ENCODE results near the gene ERLIN1. TPM values are rescaled to one million over a fixed set of nuclear protein-coding genes. Genes with fewer than 3 reads are reported as not detected.
A peak's percentile ranks its signal among the peaks of the same experiment; 100 is the strongest.

The ERLIN1 gene
- total RNA-seq, 1 donor from 2014 or later: 16.6 TPM

GRCh38 chr10:100167553-100168312, 18.1 kb downstream of the ERLIN1 start:
- Mint-ChIP-seq H3K27me3 (ENCODE audit: insufficient read depth) (no peaks in the 10 kb centered on the region), H3K4me1 (ENCODE audit: low read depth) (peaks cover 34% of the 10 kb centered on the region), H3K27ac (peak overlapping the region; percentile 77), H3K4me3 (peak overlapping the region; percentile 74), H3K9me3 (peaks cover 6% of the 10 kb centered on the region), H3K36me3 (ENCODE audit: low read depth) (peaks cover 33% of the 10 kb centered on the region)
- no peak for DNase-seq (ENCODE audit: low spot score)
- intact Hi-C loops (cut with micrococcal nuclease): loop anchor here (2.0 kb wide), 2 partner anchors 17 to 19 kb away; no protein-coding TSS in a partner anchor

DNA sequence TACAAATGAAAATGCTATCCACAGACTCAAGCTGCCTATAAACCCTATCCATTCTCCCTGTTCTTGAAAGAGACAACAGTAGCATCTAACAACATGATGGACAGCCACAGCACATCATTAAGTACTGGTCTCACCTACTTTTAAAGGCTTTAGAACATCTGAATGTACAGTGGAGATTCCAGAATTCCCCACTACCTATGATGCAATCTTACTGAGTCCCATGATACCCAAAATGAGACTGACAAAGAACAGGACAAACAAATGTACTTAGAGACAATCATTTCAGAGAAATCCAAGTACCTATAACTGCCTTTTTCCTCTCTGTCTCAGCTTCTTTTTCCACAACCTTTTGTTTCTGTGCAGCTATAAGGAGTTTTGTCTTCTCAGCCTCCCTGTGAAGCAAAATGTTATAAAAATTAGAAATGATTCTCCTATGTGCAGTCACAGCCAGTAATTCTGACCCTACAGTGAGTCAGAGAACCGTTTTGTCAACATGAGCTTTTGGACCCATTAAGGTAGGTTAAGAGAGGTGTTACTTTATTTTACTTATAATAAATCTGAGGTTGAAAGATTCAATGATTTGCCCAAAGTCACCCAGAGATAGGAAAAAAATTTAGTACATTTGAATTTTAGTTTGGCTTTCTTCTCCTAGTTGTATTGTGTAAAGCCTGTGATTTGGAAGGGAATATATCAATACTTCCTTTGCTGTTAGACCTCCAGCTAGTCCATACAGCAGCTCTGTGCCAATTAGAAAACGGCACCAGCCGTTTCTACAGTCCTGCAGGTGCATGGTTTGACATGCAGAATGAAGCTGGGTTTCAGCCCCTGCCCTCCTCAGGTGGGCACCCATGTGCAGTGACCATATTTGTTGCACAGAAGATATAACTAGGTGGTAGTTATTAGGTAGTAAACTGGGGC, 21.9 kb downstream of the ERLIN1 start:
- intact Hi-C loops (cut with micrococcal nuclease): no loop called here
- peaks cover 32% of the 10 kb centered on the region for H3K36me3 Mint-ChIP-seq (ENCODE audit: low read depth)
- H3K4me1 Mint-ChIP-seq (ENCODE audit: low read depth): peaks cover 34% of the 10 kb centered on the region
- no peaks in the 10 kb centered on the region for H3K27me3 Mint-ChIP-seq (ENCODE audit: insufficient read depth)
- no peak overlapping the region for H3K4me3 Mint-ChIP-seq
- no peaks in the 10 kb centered on the region for H3K9me3 Mint-ChIP-seq
- H3K27ac Mint-ChIP-seq: no peak overlapping the region
- DNase-seq (ENCODE audit: low spot score): no peak

DNA sequence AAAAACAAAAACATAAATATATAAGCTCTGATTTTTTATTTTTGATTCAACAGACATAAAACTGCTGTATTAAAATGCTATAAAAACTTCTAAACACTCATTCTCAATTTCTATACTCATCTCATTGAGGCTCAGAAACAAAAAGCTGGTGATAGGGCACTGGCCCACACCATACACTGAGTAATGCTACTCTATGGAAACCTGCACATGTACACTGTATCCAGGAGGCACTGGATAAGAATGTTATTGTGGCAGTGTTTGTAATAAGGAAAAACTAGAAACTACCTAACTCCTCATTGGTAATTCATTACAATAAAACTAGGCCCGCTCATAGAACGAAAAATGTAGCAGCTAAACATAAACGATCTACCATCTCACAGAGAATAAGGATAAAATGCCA, 23.1 kb downstream of the ERLIN1 start:
- H3K27ac Mint-ChIP-seq: no peak overlapping the region
- H3K4me1 Mint-ChIP-seq (ENCODE audit: low read depth): peaks cover 37% of the 10 kb centered on the region
- H3K27me3 Mint-ChIP-seq (ENCODE audit: insufficient read depth): no peaks in the 10 kb centered on the region
- no peak overlapping the region for H3K4me3 Mint-ChIP-seq
- no peak for DNase-seq (ENCODE audit: low spot score)
- H3K36me3 Mint-ChIP-seq (ENCODE audit: low read depth): peaks cover 39% of the 10 kb centered on the region
- intact Hi-C loops (cut with micrococcal nuclease): no loop called here
- no peaks in the 10 kb centered on the region for H3K9me3 Mint-ChIP-seq

GRCh38 chr10:100158044-100158805, 27.6 kb downstream of the ERLIN1 start:
- H3K27me3 Mint-ChIP-seq (ENCODE audit: insufficient read depth): no peaks in the 10 kb centered on the region
- no peak overlapping the region for H3K4me3 Mint-ChIP-seq
- no peak for DNase-seq (ENCODE audit: low spot score)
- H3K4me1 Mint-ChIP-seq (ENCODE audit: low read depth): peaks cover 40% of the 10 kb centered on the region
- H3K9me3 Mint-ChIP-seq: no peaks in the 10 kb centered on the region
- H3K27ac Mint-ChIP-seq: no peak overlapping the region
- intact Hi-C loops (cut with micrococcal nuclease): no loop called here
- peaks cover 55% of the 10 kb centered on the region for H3K36me3 Mint-ChIP-seq (ENCODE audit: low read depth)

DNA sequence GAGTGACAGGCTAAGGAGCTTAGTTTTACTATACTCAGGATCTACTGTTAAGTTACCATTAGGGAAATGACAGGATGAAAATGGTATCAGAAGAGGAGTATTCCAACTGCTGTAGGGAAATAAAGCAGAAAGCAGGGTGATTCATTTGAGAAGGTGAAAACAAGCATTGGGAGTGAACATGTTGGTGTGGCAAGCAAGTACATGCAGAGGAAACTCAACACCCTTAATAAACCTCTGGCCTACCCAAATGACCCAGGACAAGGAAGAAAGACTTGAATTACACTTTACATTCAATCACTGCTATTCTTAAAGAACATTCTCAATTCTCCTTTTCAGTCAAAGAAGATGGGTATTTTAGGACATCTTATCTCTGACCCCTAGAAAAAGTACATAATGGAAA, 28.7 kb downstream of the ERLIN1 start:
- H3K4me1 Mint-ChIP-seq (ENCODE audit: low read depth): peaks cover 41% of the 10 kb centered on the region
- H3K27ac Mint-ChIP-seq: no peak overlapping the region
- intact Hi-C loops (cut with micrococcal nuclease): no loop called here
- DNase-seq (ENCODE audit: low spot score): no peak
- no peaks in the 10 kb centered on the region for H3K27me3 Mint-ChIP-seq (ENCODE audit: insufficient read depth)
- no peaks in the 10 kb centered on the region for H3K9me3 Mint-ChIP-seq
- no peak overlapping the region for H3K4me3 Mint-ChIP-seq
- peaks cover 52% of the 10 kb centered on the region for H3K36me3 Mint-ChIP-seq (ENCODE audit: low read depth)

DNA sequence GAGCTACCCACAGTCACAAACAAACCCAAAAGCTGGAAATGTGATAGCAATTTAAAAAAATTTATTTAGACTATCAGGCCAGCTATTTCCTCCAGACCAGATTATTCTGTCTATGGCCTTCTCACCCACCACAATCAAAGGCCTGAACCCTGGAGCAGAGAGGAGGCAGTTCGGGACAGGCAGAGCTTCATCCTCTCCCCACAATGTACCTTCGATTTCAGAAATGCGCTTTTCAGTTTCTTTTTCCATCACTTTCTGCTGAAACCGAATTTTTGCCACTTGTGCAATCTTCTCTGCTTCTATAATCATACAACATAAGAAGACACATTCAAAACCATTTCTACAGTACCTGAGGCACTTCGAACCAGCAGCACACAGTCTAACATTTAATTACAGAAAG, 29.9 kb downstream of the ERLIN1 start:
- H3K9me3 Mint-ChIP-seq: no peaks in the 10 kb centered on the region
- intact Hi-C loops (cut with micrococcal nuclease): no loop called here
- H3K36me3 Mint-ChIP-seq (ENCODE audit: low read depth): peaks cover 55% of the 10 kb centered on the region
- H3K27ac Mint-ChIP-seq: no peak overlapping the region
- peaks cover 41% of the 10 kb centered on the region for H3K4me1 Mint-ChIP-seq (ENCODE audit: low read depth)
- no peak for DNase-seq (ENCODE audit: low spot score)
- no peaks in the 10 kb centered on the region for H3K27me3 Mint-ChIP-seq (ENCODE audit: insufficient read depth)
- no peak overlapping the region for H3K4me3 Mint-ChIP-seq

- DNase-seq (ENCODE audit: low spot score): no peak
- peaks cover 53% of the 10 kb centered on the region for H3K36me3 Mint-ChIP-seq (ENCODE audit: low read depth)
- H3K4me1 Mint-ChIP-seq (ENCODE audit: low read depth): peaks cover 47% of the 10 kb centered on the region
- intact Hi-C loops (cut with micrococcal nuclease): no loop called here
- no peak overlapping the region for H3K27ac Mint-ChIP-seq
- H3K27me3 Mint-ChIP-seq (ENCODE audit: insufficient read depth): no peaks in the 10 kb centered on the region
- no peak overlapping the region for H3K4me3 Mint-ChIP-seq
- no peaks in the 10 kb centered on the region for H3K9me3 Mint-ChIP-seq
Observed at GRCh38 chr10:100154666-100155065, 31.2 kb downstream of the ERLIN1 start.

GRCh38 chr10:100153239-100153825, 32.5 kb downstream of the ERLIN1 start:
- peaks cover 48% of the 10 kb centered on the region for H3K4me1 Mint-ChIP-seq (ENCODE audit: low read depth)
- DNase-seq (ENCODE audit: low spot score): no peak
- no peaks in the 10 kb centered on the region for H3K27me3 Mint-ChIP-seq (ENCODE audit: insufficient read depth)
- H3K27ac Mint-ChIP-seq: peak overlapping the region; percentile 32
- H3K4me3 Mint-ChIP-seq: no peak overlapping the region
- intact Hi-C loops (cut with micrococcal nuclease): no loop called here
- H3K9me3 Mint-ChIP-seq: no peaks in the 10 kb centered on the region
- peaks cover 53% of the 10 kb centered on the region for H3K36me3 Mint-ChIP-seq (ENCODE audit: low read depth)

GRCh38 chr10:100151723-100152300, 34.0 kb downstream of the ERLIN1 start:
- Mint-ChIP-seq H3K9me3 (no peaks in the 10 kb centered on the region), H3K27ac (no peak overlapping the region), H3K27me3 (ENCODE audit: insufficient read depth) (no peaks in the 10 kb centered on the region), H3K4me3 (no peak overlapping the region), H3K4me1 (ENCODE audit: low read depth) (peaks cover 44% of the 10 kb centered on the region), H3K36me3 (ENCODE audit: low read depth) (peaks cover 45% of the 10 kb centered on the region)
- intact Hi-C loops (cut with micrococcal nuclease): no loop called here
- no peak for DNase-seq (ENCODE audit: low spot score)

DNA sequence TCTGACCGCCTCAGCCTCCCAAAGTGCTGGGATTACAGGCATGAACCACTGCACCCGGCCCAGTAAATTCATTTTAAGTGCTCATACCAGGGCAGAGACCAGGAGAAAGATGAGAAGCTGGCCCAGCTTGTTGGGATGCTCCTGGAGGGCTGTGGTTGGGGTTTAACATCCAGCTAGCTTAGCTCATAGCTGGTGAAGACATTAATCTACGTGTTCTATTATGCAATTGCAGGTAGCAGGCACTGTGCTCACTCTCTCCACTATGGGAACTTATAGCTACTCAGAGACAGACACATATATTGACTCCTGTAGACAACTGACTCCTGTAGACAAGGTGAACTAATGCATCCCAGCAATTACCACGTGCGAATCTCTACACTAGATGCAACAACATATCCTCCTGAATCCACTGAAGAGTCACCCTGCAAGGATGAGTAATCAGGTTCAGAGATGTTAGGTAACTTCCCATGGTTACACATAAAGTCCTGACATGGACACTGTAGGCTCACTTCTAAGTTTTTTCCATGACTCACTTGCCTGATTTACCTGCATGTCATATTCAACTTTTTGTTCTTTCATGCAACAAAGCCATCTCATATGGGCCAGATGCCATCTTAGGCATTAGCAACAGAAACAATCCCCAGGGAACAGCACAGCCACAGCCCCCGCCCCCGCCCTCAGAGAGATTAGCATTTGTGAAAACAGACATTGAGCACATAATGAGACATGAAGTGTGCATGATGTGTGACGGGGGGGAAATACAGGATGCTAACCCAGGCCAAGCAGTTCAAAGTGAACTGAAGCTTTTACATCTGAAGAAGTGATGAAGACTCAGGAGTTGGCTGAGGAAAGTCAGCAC, 37.2 kb downstream of the ERLIN1 start:
- Mint-ChIP-seq H3K27me3 (ENCODE audit: insufficient read depth) (peaks cover 2% of the 10 kb centered on the region), H3K36me3 (ENCODE audit: low read depth) (peaks cover 26% of the 10 kb centered on the region), H3K4me1 (ENCODE audit: low read depth) (peaks cover 26% of the 10 kb centered on the region), H3K27ac (peak overlapping the region; percentile 92), H3K9me3 (no peaks in the 10 kb centered on the region), H3K4me3 (peak overlapping the region; percentile 40)
- DNase-seq (ENCODE audit: low spot score): no peak
- intact Hi-C loops (cut with micrococcal nuclease): loop anchor here (1.0 to 2.0 kb wide), 4 partner anchors 18 to 224 kb away; partner anchors contain the start of gene ERLIN1

- intact Hi-C loops (cut with micrococcal nuclease): no loop called here
- Mint-ChIP-seq H3K27ac (no peak overlapping the region), H3K36me3 (ENCODE audit: low read depth) (peaks cover 18% of the 10 kb centered on the region), H3K4me1 (ENCODE audit: low read depth) (peaks cover 20% of the 10 kb centered on the region), H3K4me3 (no peak overlapping the region), H3K9me3 (no peaks in the 10 kb centered on the region), H3K27me3 (ENCODE audit: insufficient read depth) (peaks cover 8% of the 10 kb centered on the region)
- no peak for DNase-seq (ENCODE audit: low spot score)
Observed at GRCh38 chr10:100146875-100147650, 38.8 kb downstream of the ERLIN1 start.
